ENCODE data around the gene POLR2M.

POLR2M gene

DNA sequence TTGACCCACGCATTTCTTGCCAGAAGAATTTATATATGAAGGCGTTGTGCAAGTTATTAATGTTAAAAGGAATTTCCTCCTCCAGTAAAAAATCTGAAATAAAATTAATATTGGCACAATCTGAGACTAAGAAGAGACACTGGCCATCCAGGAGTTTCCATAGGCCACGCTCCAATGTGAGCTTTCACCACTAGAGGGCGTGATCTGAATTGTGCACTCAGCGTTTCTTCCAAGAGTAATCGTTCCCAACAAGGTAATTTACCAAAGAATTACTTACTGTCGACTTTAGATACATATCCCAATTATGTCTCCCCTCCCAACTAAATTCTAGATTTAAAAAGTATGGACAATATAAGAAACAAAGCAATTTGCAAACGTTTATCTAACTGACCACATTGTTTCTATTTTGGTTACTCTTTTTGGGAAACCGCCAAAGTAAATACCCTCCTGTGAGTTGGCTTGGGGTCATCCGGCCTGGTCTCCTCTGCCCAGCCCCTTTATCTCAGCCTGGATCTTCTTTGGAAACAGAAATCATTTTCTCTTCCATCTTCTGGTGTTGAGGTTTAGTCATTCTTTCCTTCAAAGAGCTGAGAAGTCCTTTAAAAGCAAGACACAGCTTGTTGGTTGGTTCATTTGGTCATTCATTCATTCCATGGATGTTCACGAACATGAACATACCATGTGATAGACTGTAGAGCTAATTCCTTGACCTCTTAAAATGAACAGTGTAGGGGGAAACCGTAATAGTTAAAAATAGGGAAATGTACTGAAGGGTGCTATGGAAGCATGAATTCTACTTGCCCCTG lies 26.2 kb downstream of the POLR2M start:
- DNase-seq (ENCODE audit: extremely low read depth, insufficient read length), result no peak
- TF ChIP-seq, protein P1, sequence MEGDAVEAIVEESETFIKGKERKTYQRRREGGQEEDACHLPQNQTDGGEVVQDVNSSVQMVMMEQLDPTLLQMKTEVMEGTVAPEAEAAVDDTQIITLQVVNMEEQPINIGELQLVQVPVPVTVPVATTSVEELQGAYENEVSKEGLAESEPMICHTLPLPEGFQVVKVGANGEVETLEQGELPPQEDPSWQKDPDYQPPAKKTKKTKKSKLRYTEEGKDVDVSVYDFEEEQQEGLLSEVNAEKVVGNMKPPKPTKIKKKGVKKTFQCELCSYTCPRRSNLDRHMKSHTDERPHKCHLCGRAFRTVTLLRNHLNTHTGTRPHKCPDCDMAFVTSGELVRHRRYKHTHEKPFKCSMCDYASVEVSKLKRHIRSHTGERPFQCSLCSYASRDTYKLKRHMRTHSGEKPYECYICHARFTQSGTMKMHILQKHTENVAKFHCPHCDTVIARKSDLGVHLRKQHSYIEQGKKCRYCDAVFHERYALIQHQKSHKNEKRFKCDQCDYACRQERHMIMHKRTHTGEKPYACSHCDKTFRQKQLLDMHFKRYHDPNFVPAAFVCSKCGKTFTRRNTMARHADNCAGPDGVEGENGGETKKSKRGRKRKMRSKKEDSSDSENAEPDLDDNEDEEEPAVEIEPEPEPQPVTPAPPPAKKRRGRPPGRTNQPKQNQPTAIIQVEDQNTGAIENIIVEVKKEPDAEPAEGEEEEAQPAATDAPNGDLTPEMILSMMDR (IDR thresholded peaks at IDR 0.05; ENCODE audit: insufficient read depth, low read length, poor library complexity, severe bottlenecking), result peak; percentile 91
- H3K27me3 ChIP-seq (replicated peaks; ENCODE audit: control insufficient read depth, insufficient read depth, low read length), result no peaks in the 10 kb centered on the region
- no peak overlapping the region for H3K4me3 ChIP-seq (replicated peaks; ENCODE audit: low read depth, low read length)
- no peaks in the 10 kb centered on the region for H3K36me3 ChIP-seq (ENCODE audit: control insufficient read depth, insufficient read depth, low read length)

DNA sequence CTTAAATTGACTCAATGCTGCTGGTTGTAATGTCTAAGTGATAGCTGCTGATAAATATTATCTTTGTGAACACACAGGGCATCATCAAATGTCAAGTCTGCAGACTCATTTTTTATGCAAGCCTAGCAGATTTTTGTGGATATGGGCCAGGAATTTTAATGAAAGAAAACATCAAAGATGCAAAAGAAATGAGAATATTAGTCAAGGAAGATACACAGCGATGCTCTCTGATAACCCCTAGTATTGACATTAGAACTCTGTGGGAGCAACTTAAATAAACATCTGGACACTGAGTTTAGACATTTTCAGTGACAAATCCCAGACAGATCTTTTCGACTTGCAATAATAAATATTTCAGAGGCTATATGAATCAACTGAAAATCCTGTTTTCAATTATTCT lies 28.3 kb downstream of the POLR2M start:
- TF ChIP-seq, protein P1 (IDR thresholded peaks at IDR 0.05; ENCODE audit: insufficient read depth, low read length, poor library complexity, severe bottlenecking), result no peak
- Histone ChIP-seq H3K27me3 (replicated peaks; ENCODE audit: control insufficient read depth, insufficient read depth, low read length) (no peaks in the 10 kb centered on the region), H3K36me3 (ENCODE audit: control insufficient read depth, insufficient read depth, low read length) (no peaks in the 10 kb centered on the region), H3K4me3 (replicated peaks; ENCODE audit: low read depth, low read length) (no peak overlapping the region)
- DNase-seq (ENCODE audit: extremely low read depth, insufficient read length), result no peak

- TF ChIP-seq, protein P1 (IDR thresholded peaks at IDR 0.05; ENCODE audit: insufficient read depth, low read length, poor library complexity, severe bottlenecking), result no peak
- no peak for DNase-seq (ENCODE audit: extremely low read depth, insufficient read length)
- no peaks in the 10 kb centered on the region for H3K27me3 ChIP-seq (replicated peaks; ENCODE audit: control insufficient read depth, insufficient read depth, low read length)
- H3K36me3 ChIP-seq (ENCODE audit: control insufficient read depth, insufficient read depth, low read length), result no peaks in the 10 kb centered on the region
- no peak overlapping the region for H3K4me3 ChIP-seq (replicated peaks; ENCODE audit: low read depth, low read length)
These were observed 28.9 kb downstream of the POLR2M start for GRCh38 chr15:57735431-57735830.

DNA sequence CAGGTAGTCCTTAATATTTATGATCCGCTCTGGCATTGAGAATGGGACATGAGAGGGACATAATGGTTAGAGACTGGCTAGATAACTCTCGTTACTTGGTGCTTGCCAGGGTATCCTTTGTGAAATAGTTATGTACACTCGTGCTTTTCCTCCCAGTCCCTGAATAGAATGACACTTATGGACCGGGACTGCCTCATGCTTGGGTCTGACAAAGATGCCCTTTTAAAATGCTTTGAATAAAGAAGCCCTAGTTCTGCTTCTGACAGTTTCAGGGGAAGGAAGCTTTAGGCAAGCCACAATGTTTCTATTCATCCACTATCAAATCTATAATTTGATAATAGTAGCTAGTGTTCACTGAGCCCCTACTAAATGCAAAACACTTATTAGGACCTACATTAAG lies 29.4 kb downstream of the POLR2M start:
- Histone ChIP-seq H3K36me3 (ENCODE audit: control insufficient read depth, insufficient read depth, low read length) (no peaks in the 10 kb centered on the region), H3K27me3 (replicated peaks; ENCODE audit: control insufficient read depth, insufficient read depth, low read length) (no peaks in the 10 kb centered on the region), H3K4me3 (replicated peaks; ENCODE audit: low read depth, low read length) (no peak overlapping the region)
- no peak for DNase-seq (ENCODE audit: extremely low read depth, insufficient read length)
- TF ChIP-seq, protein P1 (IDR thresholded peaks at IDR 0.05; ENCODE audit: insufficient read depth, low read length, poor library complexity, severe bottlenecking), result no peak

DNA sequence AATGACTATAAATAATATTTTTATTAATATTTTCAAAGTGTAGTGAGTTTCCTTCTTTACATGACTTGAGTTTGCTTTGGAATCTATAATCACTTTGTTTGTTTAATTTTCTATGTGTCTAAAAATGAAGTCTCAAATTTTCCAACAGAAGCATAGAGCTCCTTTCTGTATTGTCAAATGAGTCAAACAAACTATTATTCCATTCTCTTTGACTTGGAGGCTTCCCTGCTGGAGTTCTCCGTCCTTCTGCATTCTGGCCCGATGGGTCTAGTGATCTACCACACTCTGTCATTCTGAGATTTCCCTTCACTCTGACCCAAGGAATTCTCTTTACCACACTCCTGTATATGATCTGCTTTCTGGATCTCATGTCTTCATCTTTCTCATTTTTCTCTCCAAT lies 30.1 kb downstream of the POLR2M start:
- TF ChIP-seq, protein P1 (IDR thresholded peaks at IDR 0.05; ENCODE audit: insufficient read depth, low read length, poor library complexity, severe bottlenecking), result no peak
- Histone ChIP-seq H3K36me3 (ENCODE audit: control insufficient read depth, insufficient read depth, low read length) (no peaks in the 10 kb centered on the region), H3K27me3 (replicated peaks; ENCODE audit: control insufficient read depth, insufficient read depth, low read length) (no peaks in the 10 kb centered on the region), H3K4me3 (replicated peaks; ENCODE audit: low read depth, low read length) (no peak overlapping the region)
- no peak for DNase-seq (ENCODE audit: extremely low read depth, insufficient read length)

Measured in GM06990 (cell line).